H1 (cell line): ENCODE results near the gene NDC80. TPM values are rescaled to one million over a fixed set of nuclear protein-coding genes. Genes with fewer than 3 reads are reported as not detected.

ENCODE experiments used
- CTCF ChIA-PET: fragments of 300-600 bp; sonication (Branson Sonifier 250); formaldehyde crosslinking; loops from one replicate; lab custom pipeline; 2021; ENCODE audit not compliant: partially characterized antibody; lab: Charles Lee
- POLR2A ChIA-PET: fragments of 300-600 bp; sonication (Branson Sonifier 250); formaldehyde crosslinking; loops from one replicate; lab custom pipeline; 2021; ENCODE audit warnings: inconsistent platforms; ENCODE audit not compliant: partially characterized antibody; lab: Charles Lee
- DNase-seq, 2 experiments: peaks; one replicate each; pipeline versions ENCODE4 v3.0.0 to v3.0.0-alpha.2; 2010 to 2022; ENCODE audit warnings: low spot score in 2 of 2, low read depth in 1 of 2, mixed read lengths in 1 of 2
- FAIRE-seq: peaks from 2 replicates; lab custom pipeline; 2011; peaks lifted over from hg19 to GRCh38; lab: Jason Lieb, UNC
- H2AFZ ChIP-seq: 2 replicates; pipeline ENCODE4 v1.8.1; 2012; ENCODE audit warnings: low read length, inconsistent platforms
- H2AK5ac ChIP-seq: 2 replicates; pipeline ENCODE4 v1.6.1; 2013; ENCODE audit warnings: low read depth, low read length
- H2BK120ac ChIP-seq: replicated peaks from 2 replicates; pipeline ENCODE3; 2013; ENCODE audit warnings: low read depth, low read length, inconsistent platforms
- H2BK12ac ChIP-seq: 2 replicates; pipeline ENCODE4 v1.6.1; 2013; ENCODE audit warnings: low read depth, low read length
- H2BK15ac ChIP-seq: 2 replicates; pipeline ENCODE4 v1.6.1; 2013; ENCODE audit warnings: low read length
- H2BK20ac ChIP-seq: 2 replicates; pipeline ENCODE4 v1.6.1; 2013; ENCODE audit warnings: low read length
- H2BK5ac ChIP-seq: 2 replicates; pipeline ENCODE4 v1.6.1; 2013; ENCODE audit warnings: low read depth, low read length
- H3K14ac ChIP-seq: 2 replicates; pipeline ENCODE4 v1.6.1; 2013; ENCODE audit warnings: inconsistent platforms; ENCODE audit not compliant: insufficient read length
- H3K18ac ChIP-seq: 2 replicates; pipeline ENCODE4 v1.6.1; 2013; ENCODE audit warnings: low read length; ENCODE audit errors: extremely low read depth
- H3K23ac ChIP-seq: 2 replicates; pipeline ENCODE4 v1.6.1; 2013; ENCODE audit warnings: inconsistent platforms; ENCODE audit not compliant: insufficient read length
- H3K23me2 ChIP-seq: 2 replicates; pipeline ENCODE4 v1.6.1; 2013; ENCODE audit warnings: low read depth, low read length
- H3K27ac ChIP-seq: 2 replicates; pipeline ENCODE4 v1.6.1; 2011; ENCODE audit warnings: low read depth, low read length, inconsistent platforms
- H3K27me3 ChIP-seq, 4 experiments: replicated peaks in 1 of 4; 1 replicate in 1 of 4; 2 replicates in 3 of 4; pipeline versions ENCODE4 v1.6.1 to v1.8.1; 2011 to 2013; ENCODE audit warnings: low read length in 3 of 4, mild to moderate bottlenecking in 3 of 4, inconsistent platforms in 2 of 4, mixed read lengths in 2 of 4, moderate library complexity in 1 of 4; ENCODE audit not compliant: control insufficient read depth in 3 of 4, insufficient read depth in 3 of 4; ENCODE audit errors: extremely low read depth in 1 of 4
- H3K36me3 ChIP-seq, 4 experiments: 2 replicates each; pipeline versions ENCODE4 v1.6.1 to v1.8.1; 2011 to 2013; ENCODE audit warnings: mild to moderate bottlenecking in 4 of 4, low read length in 3 of 4, moderate library complexity in 2 of 4, control low read depth in 1 of 4, inconsistent platforms in 1 of 4; ENCODE audit not compliant: insufficient read depth in 4 of 4, control insufficient read depth in 2 of 4
- H3K4ac ChIP-seq: replicated peaks from 2 replicates; pipeline ENCODE3; 2013; ENCODE audit warnings: low read length, low read depth, mixed read lengths, inconsistent platforms; ENCODE audit not compliant: insufficient read length
- H3K4me1 ChIP-seq, 4 experiments: replicated peaks in 1 of 4; 1 replicate in 1 of 4; 2 replicates in 3 of 4; pipeline versions ENCODE4 v1.6.1 to v1.8.1; 2011 to 2013; ENCODE audit warnings: low read length in 3 of 4, inconsistent platforms in 2 of 4, mixed read lengths in 1 of 4; ENCODE audit not compliant: insufficient read depth in 4 of 4, control insufficient read depth in 3 of 4
- H3K4me2 ChIP-seq, 2 experiments: 2 replicates each; pipeline versions ENCODE4 v1.6.1 to v1.8.1; 2011 to 2013; ENCODE audit warnings: low read depth in 2 of 2, low read length in 2 of 2, control low read depth in 1 of 2, inconsistent platforms in 1 of 2, mild to moderate bottlenecking in 1 of 2; ENCODE audit not compliant: insufficient read depth in 1 of 2
- H3K4me3 ChIP-seq, 4 experiments: fragments of 200-600, 300-600 bp in 1 of 4; sonication (generic), shearing (Covaris generic), sonication (Bioruptor Twin) in 1 of 4; 2 replicates each; pipeline versions ENCODE4 v1.5.1 to v1.8.1; 2011 to 2016; ENCODE audit warnings: low read length in 4 of 4, low read depth in 3 of 4, control low read depth in 2 of 4, inconsistent platforms in 2 of 4, mild to moderate bottlenecking in 2 of 4, mixed read lengths in 1 of 4, moderate library complexity in 1 of 4; ENCODE audit not compliant: insufficient read depth in 2 of 4; ENCODE audit errors: extremely low read depth in 1 of 4
- H3K56ac ChIP-seq: replicated peaks from 2 replicates; pipeline ENCODE3; 2013; ENCODE audit warnings: low read depth, mild to moderate bottlenecking, mixed read lengths, low read length, inconsistent platforms; ENCODE audit not compliant: insufficient read length
- H3K79me1 ChIP-seq: 2 replicates; pipeline ENCODE4 v1.6.1; 2013; ENCODE audit warnings: low read depth, low read length, control low read depth
- H3K79me2 ChIP-seq, 2 experiments: 2 replicates each; pipeline versions ENCODE4 v1.6.1 to v1.8.1; 2012 to 2013; ENCODE audit warnings: low read length in 2 of 2, mild to moderate bottlenecking in 2 of 2, inconsistent platforms in 1 of 2; ENCODE audit not compliant: insufficient read depth in 2 of 2, control insufficient read depth in 1 of 2
- H3K9ac ChIP-seq, 4 experiments: replicated peaks in 1 of 4; 1 replicate in 1 of 4; 2 replicates in 3 of 4; pipeline versions ENCODE4 v1.6.1 to v1.8.1; 2011 to 2013; ENCODE audit warnings: low read depth in 3 of 4, low read length in 3 of 4, control low read depth in 2 of 4, mild to moderate bottlenecking in 2 of 4, moderate library complexity in 2 of 4, inconsistent platforms in 1 of 4; ENCODE audit errors: extremely low read depth in 1 of 4
- H3K9me3 ChIP-seq, 2 experiments: 2 replicates each; pipeline versions ENCODE4 v1.6.1 to v1.8.1; 2012 to 2013; ENCODE audit warnings: mild to moderate bottlenecking in 2 of 2, moderate library complexity in 2 of 2, control low read depth in 1 of 2, inconsistent platforms in 1 of 2, low read depth in 1 of 2, low read length in 1 of 2, mixed read lengths in 1 of 2; ENCODE audit not compliant: insufficient read depth in 2 of 2
- H4K20me1 ChIP-seq, 2 experiments: replicated peaks in 1 of 2; 2 replicates each; pipeline versions ENCODE3 to v1.8.1; 2011 to 2013; ENCODE audit warnings: inconsistent platforms in 2 of 2, low read length in 2 of 2, mild to moderate bottlenecking in 1 of 2; ENCODE audit not compliant: insufficient read depth in 2 of 2, control insufficient read depth in 1 of 2
- H4K5ac ChIP-seq: 2 replicates; pipeline ENCODE4 v1.6.1; 2013; ENCODE audit warnings: low read length, low read depth, mixed read lengths, inconsistent platforms; ENCODE audit not compliant: insufficient read length
- H4K8ac ChIP-seq: 2 replicates; pipeline ENCODE4 v1.8.0; 2013; ENCODE audit warnings: mild to moderate bottlenecking, moderate library complexity, low read length, inconsistent platforms; ENCODE audit not compliant: insufficient read depth; ENCODE audit errors: extremely low read depth
- H4K91ac ChIP-seq: replicated peaks from 2 replicates; pipeline ENCODE3; 2013; ENCODE audit warnings: low read length, mixed read lengths, inconsistent platforms; ENCODE audit not compliant: insufficient read length
- ASH2L ChIP-seq: fragments of 200-600, 300-600 bp; sonication (generic); IDR thresholded peaks from one replicate; pipeline ENCODE4 v1.7.1; 2017; ENCODE audit warnings: low read length
- CHD2 ChIP-seq: IDR thresholded peaks from 2 replicates; pipeline ENCODE4 v1.6.1; 2012; ENCODE audit warnings: low read length, improper control_type of control experiment
- EZH2 ChIP-seq: fragments of 200-600 bp; sonication (generic); IDR thresholded peaks from 2 replicates; pipeline ENCODE4 v1.7.1; 2012; ENCODE audit warnings: low read depth, mild to moderate bottlenecking, moderate library complexity, low read length, inconsistent platforms; ENCODE audit not compliant: severe bottlenecking
- HDAC2 ChIP-seq, 2 experiments: fragments of 300-600 bp in 1 of 2; sonication (generic) in 1 of 2; IDR thresholded peaks; 2 replicates each; pipeline ENCODE4 v1.6.1; 2011 to 2012; ENCODE audit warnings: low read depth in 2 of 2, low read length in 2 of 2, mild to moderate bottlenecking in 2 of 2, moderate library complexity in 2 of 2, borderline replicate concordance in 1 of 2, inconsistent platforms in 1 of 2
- KDM5A ChIP-seq: fragments of 200-600 bp; IDR thresholded peaks from 2 replicates; pipeline ENCODE4 v1.7.1; 2012; ENCODE audit warnings: mild to moderate bottlenecking, low read length, inconsistent platforms, mixed read lengths
- MAFK ChIP-seq: IDR thresholded peaks from 2 replicates; pipeline ENCODE4 v1.6.1; 2012; ENCODE audit warnings: low read depth, mild to moderate bottlenecking, improper control_type of control experiment, low read length
- NANOG ChIP-seq: IDR thresholded peaks from 2 replicates; pipeline ENCODE4 v1.6.1; 2011; ENCODE audit warnings: low read length, low read depth, mild to moderate bottlenecking, inconsistent platforms; ENCODE audit not compliant: insufficient read depth, poor library complexity, severe bottlenecking
- NRF1 ChIP-seq: IDR thresholded peaks from 2 replicates; pipeline ENCODE4 v1.6.1; 2011; ENCODE audit warnings: mild to moderate bottlenecking, low read depth, low read length, improper control_type of control experiment
- SIN3A ChIP-seq, 2 experiments: IDR thresholded peaks in 1 of 2; conservative IDR thresholded peaks in 1 of 2; 2 replicates each; pipeline ENCODE4 v1.6.1; 2011 to 2012; ENCODE audit warnings: low read length in 2 of 2, improper control_type of control experiment in 1 of 2, low read depth in 1 of 2, mild to moderate bottlenecking in 1 of 2
- USF2 ChIP-seq: IDR thresholded peaks from 2 replicates; pipeline ENCODE4 v1.6.1; 2011; ENCODE audit warnings: low read length, improper control_type of control experiment
- ZNF274 ChIP-seq: IDR thresholded peaks from 2 replicates; pipeline ENCODE4 v1.7.0; 2012; ENCODE audit warnings: low read length, borderline replicate concordance; ENCODE audit errors: extremely low read depth
- WGBS, 2 experiments: shearing (Covaris generic) in 1 of 2; methylation state at CpG; one replicate each; pipeline versions ENCODE4 v1.1.6 to v1.1.7; 2013 to 2015; ENCODE audit warnings: low lambda C conversion rate in 2 of 2, mixed read lengths in 2 of 2, inconsistent platforms in 1 of 2, low coverage in 1 of 2, missing lambda C conversion rate in 1 of 2; ENCODE audit not compliant: insufficient replicate concordance in 2 of 2, insufficient coverage in 1 of 2, insufficient read length in 1 of 2; ENCODE audit errors: extremely low coverage in 1 of 2, missing lambda C conversion rate in 1 of 2; 5-methylcytosine and 5-hydroxymethylcytosine counted together
- polyA plus RNA-seq, 7 experiments: library from polyadenylated mRNA; depleted of rRNA in 3 of 7; stranded (reverse) in 5 of 7; unstranded in 2 of 7; fragments of >200 nt in 5 of 7; fragments of 200-250 nt in 2 of 7; gene quantifications; 1 replicate in 5 of 7; 2 replicates in 1 of 7; 4 replicates in 1 of 7; pipeline versions ENCODE4 v1.2.1 to v1.2.3, GENCODE V29; 2011 to 2013; ENCODE audit warnings: missing spikeins in 2 of 7, mixed read lengths in 2 of 7
- total RNA-seq: library from RNA; stranded (reverse); fragmentation: NEBNext Ultra II Directional; extraction: Animal tissue kit (Norgen Biotek cat#: 25700); gene quantifications from 2 replicates; pipeline ENCODE4 v1.2.1, GENCODE V29; 2021
- TF ChIP-seq, protein P1 (sequence below): IDR thresholded peaks from 2 replicates; pipeline ENCODE4 v1.6.1; 2011; ENCODE audit warnings: low read depth, mild to moderate bottlenecking, low read length; ENCODE audit not compliant: insufficient read depth

The NDC80 gene
- total and polyA plus RNA-seq, 2 of the 8 experiments (the other 6 are each of a cell fraction or from before 2014, with no cell fraction given) = 11.0 to 45.0 TPM

- Histone ChIP-seq H3K56ac (no peak overlapping the region), H3K79me1 (no peaks in the 10 kb centered on the region), H2BK20ac (no peak overlapping the region), H4K8ac (no peak overlapping the region), H3K4me1 (no peaks in the 10 kb centered on the region), H3K27me3 (no peaks in the 10 kb centered on the region), H4K91ac (no peak overlapping the region), H2BK15ac (no peak overlapping the region), H3K36me3 (peaks cover 4 to 70% (median 39%) of the 10 kb centered on the region in 4 experiments; a peak in 7 of 8 replicates), H2BK5ac (no peak overlapping the region), H4K20me1 (peaks cover 0 to 1% of the 10 kb centered on the region in 2 experiments), H3K23ac (no peak overlapping the region), H3K14ac (no peak overlapping the region), H2BK120ac (no peak overlapping the region), H3K18ac (no peak overlapping the region), H3K9ac (no peak overlapping the region), H3K9me3 (no peaks in the 10 kb centered on the region), H3K4me2 (no peak overlapping the region), H3K79me2 (no peaks in the 10 kb centered on the region), H3K27ac (no peak overlapping the region), H2BK12ac (no peak overlapping the region), H2AFZ (no peak overlapping the region), H2AK5ac (no peak overlapping the region), H3K23me2 (no peaks in the 10 kb centered on the region), H3K4ac (no peak overlapping the region), H3K4me3 (no peak overlapping the region), H4K5ac (no peak overlapping the region)
- FAIRE-seq (no peak), DNase-seq (no peak)
- CTCF ChIA-PET = no interaction called here
- WGBS, 2 experiments = 94% methylated on average over 5 of the region's 5 CpGs; no CpG with 5 or more reads in 1 of the 2 experiments
- POLR2A ChIA-PET = interaction anchor here (1.1 kb wide), 1 partner anchor 9 kb away, joined by 3 read pairs; no protein-coding TSS in a partner anchor
- TF ChIP-seq MAFK (no peak), ASH2L (no peak), NRF1 (no peak), CHD2 (no peak), EZH2 (no peak), KDM5A (no peak), SIN3A (conservative IDR thresholded peaks at IDR 0.05 in 1 of 2, IDR thresholded peaks at IDR 0.05 in 1 of 2; ENCODE audit: low read depth in 1 of 2, low read length in 2 of 2) (no peak), HDAC2 (IDR thresholded peaks at IDR 0.05; ENCODE audit: borderline replicate concordance in 1 of 2, low read depth in 2 of 2, low read length in 2 of 2) (no peak), ZNF274 (no peak), NANOG (no peak), USF2 (no peak)
- TF ChIP-seq, protein P1, sequence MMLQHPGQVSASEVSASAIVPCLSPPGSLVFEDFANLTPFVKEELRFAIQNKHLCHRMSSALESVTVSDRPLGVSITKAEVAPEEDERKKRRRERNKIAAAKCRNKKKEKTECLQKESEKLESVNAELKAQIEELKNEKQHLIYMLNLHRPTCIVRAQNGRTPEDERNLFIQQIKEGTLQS = no peak
Observed at GRCh38 chr18:2610549-2610948, 39.2 kb downstream of the NDC80 start.
